HG03066 (cell line): ENCODE data around the gene TMEM94.
"Not testable (repeated sequence)": the region's sequence is repeated elsewhere in the genome, so short reads cannot be mapped to it uniquely, and the experiment has no call there.

Experiments
- ATAC-seq: cut with Tn5 transposase; IDR thresholded peaks from one replicate; pipeline ENCODE4 v1.9.1; 2021; ENCODE audit warnings: low read depth; ENCODE audit not compliant: unreplicated experiment

The TMEM94 gene

DNA sequence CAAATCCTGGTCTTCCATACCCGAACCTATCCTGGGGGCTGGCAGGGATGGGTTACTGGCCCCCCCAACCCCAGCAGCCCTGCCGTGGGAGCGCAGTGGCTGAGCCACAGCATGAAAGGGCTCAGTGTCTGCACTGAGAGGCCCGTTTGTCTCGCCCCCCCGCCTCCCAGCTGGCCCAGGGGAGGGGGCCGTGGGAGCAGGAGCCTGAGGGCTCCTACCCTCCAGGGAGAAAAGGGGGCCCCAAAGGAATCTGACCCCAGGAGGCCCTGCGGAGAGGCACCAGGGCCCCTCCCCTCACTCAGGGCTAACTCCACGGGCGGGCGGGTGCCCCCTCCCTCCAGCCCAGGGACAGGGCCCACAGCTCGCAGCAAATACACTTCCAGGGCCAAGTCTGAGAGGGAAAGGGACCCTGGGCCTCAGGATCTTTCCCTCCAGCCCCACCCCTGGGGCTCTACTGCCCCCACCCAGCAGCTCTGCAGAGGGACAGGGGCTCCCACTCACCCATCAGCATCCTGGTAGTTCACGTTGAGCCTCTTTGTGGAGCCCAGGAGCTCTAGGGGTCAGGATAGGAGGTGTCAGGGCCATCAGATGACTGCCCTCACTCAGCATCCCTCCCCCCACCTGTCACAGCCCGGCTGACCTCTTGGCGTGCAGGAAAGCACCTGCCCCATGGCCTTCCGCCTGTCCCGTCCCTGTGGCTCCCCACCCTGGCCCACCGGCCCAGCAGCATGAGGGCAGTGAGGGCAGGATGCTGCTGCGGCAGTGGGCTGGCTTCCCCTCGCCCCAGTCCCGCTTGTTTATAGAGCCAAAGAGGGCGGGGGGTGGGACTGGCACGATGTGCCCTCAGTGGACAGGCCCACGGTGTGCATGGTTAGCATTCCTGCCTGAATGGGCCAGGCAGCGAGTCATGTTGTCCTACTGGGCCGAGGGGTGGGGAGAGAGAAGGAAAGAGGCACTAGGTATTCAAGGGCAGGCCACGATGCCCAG lies 51.6 kb downstream of the TMEM94 start:
- ATAC-seq = no peak

- no peak for ATAC-seq
These were observed 52.5 kb downstream of the TMEM94 start for GRCh38 chr17:75508931-75509361.

DNA sequence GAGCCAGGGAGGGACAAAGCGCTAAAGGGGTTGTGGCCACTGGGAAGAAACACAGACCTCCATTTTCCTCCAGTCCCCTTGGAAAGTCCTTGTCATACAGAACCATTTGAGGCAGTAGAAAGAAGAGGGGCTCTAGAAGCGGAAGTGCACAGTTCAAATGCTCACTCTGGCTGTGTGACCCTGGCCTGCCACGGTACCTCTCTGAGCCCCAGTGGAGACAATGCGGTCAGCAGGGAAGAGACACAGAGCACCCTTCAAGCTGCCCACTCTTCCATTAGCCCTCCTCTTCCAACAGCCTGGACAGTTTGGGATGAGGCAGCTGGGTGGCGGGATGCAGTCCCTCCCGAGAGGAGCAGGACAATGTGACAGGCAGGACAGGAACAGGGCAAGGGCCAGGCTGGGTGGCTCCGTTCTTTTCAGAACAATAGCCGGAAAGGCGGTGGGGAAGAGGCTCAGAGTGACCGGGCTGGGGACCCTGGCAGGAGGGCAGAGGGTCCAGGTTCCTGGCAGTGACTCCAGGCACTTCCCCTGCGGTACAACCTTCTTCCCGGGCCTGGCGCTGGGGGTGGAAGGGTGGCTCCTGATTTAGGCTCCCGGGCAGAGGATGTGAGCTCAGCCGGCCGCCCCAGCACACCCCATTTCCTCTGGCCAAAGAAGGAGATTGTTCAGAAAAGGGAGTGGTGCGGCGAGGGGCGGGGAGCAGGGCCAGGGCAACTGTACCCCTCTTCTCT lies 53.3 kb downstream of the TMEM94 start:
- no peak for ATAC-seq

DNA sequence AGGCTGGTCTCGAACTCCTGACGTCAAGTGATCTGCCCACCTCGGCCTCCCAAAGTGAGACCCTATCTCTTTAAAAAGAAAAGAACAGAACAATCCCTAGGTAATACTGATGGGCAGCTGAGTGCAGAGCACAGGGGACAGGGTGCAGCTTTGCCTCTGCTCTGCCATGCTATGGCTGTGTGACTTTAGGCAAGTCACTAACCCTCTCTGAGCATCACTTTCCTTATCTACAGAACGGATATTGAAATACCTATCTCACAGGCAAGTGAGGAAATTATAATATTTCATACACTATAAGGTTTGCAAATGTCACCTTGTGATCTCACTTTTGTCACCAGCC lies 54.8 kb downstream of the TMEM94 start:
- no peak for ATAC-seq

DNA sequence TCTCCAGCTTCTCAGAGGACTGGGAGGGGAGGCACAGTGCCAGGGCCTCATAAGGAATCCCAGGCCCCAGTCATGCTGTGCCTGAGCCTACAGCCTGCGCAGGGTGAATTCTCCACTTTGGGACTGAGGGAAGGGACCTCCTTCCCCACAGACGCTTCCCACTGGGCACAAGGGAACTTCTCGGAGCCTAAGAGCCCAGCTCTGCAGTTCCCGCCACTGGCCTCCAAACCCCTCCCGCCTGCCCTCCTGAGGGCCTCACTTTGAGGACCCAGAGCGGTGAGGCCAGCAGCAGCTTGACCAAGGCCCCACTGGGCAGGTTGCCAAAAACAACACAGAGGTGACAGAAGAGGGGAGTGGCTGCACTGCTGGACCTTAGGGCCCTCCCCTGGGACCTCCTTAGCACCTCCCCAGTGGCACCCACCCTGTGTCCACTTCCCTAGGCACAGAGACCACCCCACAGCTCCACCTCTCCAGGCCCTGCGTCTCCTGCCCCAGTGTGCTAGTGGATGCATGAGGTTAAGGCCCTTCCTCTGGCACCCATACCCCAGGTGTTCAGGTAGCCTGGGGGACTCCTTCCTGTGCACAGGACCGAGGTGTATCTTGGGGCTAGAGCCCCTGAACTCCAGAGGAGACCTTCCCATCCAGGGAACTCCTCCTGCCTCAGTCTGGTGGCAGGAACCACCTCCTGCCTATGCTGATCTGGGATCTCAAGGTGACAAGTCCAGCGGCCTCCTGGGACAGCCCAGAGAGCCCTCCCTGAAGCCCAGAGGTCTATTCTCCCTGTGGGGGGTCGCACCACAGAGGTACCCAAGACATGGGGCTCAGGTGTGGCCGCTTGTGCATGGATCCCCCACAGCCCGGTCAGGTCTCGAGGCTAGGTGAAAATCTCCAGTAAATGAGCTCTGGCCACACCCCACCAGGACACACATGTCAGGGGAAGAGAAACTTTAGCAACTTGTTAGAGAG lies 55.5 kb downstream of the TMEM94 start:
- ATAC-seq = no peak

DNA sequence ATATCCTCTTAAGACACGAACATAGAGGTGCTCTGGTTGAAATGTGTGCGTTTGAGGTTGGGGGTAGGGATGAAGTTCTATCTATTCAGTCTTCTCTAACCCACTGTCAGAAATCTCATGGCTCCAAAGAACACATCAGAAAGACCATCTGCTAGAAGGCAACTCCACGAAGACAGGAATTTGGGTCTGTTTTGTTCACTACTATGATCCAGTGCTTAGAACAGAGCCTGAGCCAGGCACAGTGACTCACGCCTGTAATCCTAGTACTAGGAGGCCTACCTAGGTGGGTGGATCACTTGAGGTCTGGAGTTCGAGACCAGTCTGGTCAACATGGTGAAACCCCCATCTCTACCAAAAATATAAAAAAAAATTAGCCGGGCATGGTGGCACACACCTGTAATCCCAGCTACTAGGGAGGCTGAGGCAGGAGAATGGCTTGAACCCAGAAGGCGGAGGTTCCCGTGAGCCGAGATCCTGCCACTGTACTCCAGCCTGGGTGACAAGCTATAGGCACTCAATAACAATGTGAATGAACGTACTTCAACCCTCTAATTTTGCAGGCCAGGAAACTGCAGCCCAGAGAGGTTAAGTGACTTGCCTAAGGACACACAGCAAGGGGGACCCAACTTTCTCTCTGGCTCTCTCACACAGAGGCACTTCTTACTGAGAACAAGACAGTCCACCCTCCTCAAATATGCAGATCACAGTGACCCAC lies 56.6 kb downstream of the TMEM94 start:
- no peak for ATAC-seq

GRCh38 chr17:75513641-75514000 lies 57.2 kb downstream of the TMEM94 start:
- no peak for ATAC-seq

DNA sequence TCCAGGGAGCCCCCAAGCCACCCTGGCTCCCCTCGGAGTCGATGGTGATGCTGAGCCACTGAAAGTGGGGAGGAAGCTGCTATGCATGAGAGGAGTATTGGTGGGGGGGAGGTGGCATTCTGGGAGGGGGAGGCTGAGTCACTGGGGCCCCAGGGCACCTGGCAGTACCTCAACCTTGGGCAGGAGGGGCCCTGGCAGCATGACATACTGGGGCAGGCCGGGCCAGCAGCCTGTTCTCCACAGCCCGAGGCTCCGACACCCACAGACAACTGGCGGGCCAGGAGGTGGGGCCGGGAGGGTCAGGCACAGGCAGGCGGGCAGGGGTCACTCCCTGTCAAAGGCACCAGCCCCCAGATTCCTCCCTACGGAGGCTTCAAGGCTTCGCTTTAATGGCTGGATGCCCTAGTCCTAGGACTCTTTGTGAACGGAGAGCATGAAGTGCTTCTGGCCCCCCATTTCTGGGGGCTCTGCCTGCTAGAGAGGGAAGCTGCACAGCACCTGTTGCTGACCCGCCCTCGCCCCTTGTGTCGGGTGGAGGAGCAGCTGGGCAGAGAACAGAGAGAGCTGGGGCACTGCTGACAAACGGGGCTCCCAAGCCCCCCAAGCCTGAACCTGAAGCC lies 58.0 kb downstream of the TMEM94 start:
- ATAC-seq = no peak

GRCh38 chr17:75514919-75515495 lies 58.6 kb downstream of the TMEM94 start:
- no peak for ATAC-seq

- ATAC-seq = peak; percentile 39
These were observed 59.2 kb downstream of the TMEM94 start, which contains the start of gene CASKIN2 for GRCh38 chr17:75515496-75516254. Gene CASKIN2, minus strand, starts transcription at chr17:75515537. Its CDS starts 1,733 bp downstream, at chr17:75513804.

- peak; percentile 77 for ATAC-seq
These were observed 59.8 kb downstream of the TMEM94 start, which contains the start of gene TSEN54 for GRCh38 chr17:75516255-75516618. Gene TSEN54, plus strand, starts transcription at chr17:75516528. Its CDS starts 33 bp downstream, at chr17:75516561.

- peak; percentile 3 for ATAC-seq
These were observed 60.3 kb downstream of the TMEM94 start for GRCh38 chr17:75516619-75517296.

DNA sequence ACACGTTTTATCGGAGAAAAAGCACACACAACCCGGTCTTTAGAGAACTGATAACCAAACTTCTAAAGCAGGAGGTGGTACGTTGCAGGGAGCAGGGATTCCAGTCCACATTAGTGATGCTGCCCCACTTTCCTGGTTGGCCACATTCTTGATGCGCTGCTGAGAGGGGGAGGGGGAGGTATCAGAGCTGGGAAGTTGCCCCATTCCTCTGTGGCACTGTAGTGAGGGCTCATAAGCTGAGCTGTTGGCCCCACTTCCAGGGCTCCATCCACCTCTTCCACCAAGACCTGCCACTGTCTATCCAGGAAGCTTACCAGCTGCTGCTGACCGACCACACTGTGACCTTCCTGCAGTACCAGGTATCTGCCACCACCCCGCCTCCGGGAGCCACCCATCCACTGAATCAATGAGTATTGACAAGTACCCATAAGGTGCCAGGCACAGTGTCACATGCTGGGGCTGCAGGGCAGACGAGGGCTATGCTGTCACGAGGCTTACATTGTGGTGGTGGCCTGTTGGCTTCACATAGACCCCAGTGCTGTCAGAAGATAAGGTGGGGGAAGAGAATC lies 60.9 kb downstream of the TMEM94 start:
- ATAC-seq = no peak

GRCh38 chr17:75518201-75518600 lies 61.8 kb downstream of the TMEM94 start:
- no peak for ATAC-seq

DNA sequence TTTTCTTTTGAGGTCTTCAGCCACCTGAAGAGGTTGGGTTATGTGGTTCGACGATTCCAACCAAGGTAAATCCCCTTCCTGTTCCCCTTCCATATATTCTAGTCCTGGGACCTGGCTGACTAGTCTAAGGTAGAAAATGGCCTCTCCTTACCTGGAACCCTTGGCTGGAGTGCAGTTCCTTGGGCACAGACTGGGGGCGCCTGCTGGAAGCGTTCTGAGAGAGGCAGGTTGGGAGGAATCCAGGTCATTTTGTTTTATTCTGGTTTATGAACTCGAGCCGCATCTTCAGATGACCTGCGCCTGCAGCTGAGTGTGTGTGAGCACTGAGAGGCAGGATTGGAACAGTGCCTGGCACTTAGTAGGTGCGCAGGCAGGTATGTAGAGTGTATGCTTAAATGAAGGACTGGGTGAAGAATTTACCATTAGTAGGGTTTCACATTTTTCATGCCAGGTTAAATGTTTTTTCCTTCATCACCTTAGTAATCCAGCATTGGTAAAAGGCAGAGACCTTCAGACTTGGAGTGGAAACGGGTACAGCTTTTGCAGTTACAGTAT lies 62.6 kb downstream of the TMEM94 start:
- no peak for ATAC-seq

DNA sequence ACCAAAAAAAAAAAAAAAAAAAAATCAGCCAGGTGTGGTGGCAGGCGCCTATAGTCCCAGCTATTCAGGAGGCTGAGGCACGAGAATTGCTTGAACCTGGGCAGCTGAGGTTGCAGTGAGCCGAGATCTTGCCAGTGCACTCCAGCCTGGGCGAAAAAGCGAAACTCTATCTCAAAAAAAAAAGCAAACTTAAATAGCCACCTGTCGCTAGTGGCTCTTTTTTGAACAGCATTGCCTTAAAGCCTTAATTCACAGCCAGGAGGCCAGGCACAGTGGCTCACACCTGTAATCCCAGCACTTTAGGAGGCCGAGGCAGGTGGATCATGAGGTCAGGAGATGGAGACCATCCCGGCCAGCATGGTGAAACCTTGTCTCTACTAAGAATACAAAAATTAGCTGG lies 64.0 kb downstream of the TMEM94 start:
- ATAC-seq = not testable (repeated sequence)

GRCh38 chr17:75521290-75521689 lies 64.9 kb downstream of the TMEM94 start:
- no peak for ATAC-seq
